CD4-positive, alpha-beta T cell (primary cell): ENCODE data around the gene TRAF3. TPM values are rescaled to one million over a fixed set of nuclear protein-coding genes. Genes with fewer than 3 reads are reported as not detected.

ENCODE experiments used
- ATAC-seq: fragments of 200-7000 bp; cut with Tn5 transposase; one replicate; pipeline ENCODE4 v1.10.0; 2022; ENCODE audit warnings: mild to moderate bottlenecking; ENCODE audit not compliant: poor library complexity
- CTCF ChIA-PET: fragments of 350-600 bp; sonication (Branson Sonifier 250); formaldehyde crosslinking; loops from one replicate; lab custom pipeline; 2021; ENCODE audit warnings: antibody characterized with exemption, inconsistent platforms; lab: Charles Lee
- POLR2A ChIA-PET: fragments of 350-600 bp; sonication (Branson Sonifier 250); formaldehyde crosslinking; loops from one replicate; lab custom pipeline; 2021; ENCODE audit warnings: antibody characterized with exemption, inconsistent platforms; lab: Charles Lee
- DNase-seq, 14 experiments: peaks; one replicate each; pipeline ENCODE4 v3.0.0-alpha.2; 2013 to 2020; ENCODE audit warnings: mixed read lengths in 2 of 14
- H3K27ac ChIP-seq, 2 donors: one replicate each; pipeline versions ENCODE4 v1.5.1 to v1.7.0; 2013; ENCODE audit warnings: low read length in 2 of 2, low read depth in 1 of 2, mild to moderate bottlenecking in 1 of 2
- H3K27me3 ChIP-seq, 2 experiments: 1 replicate in 1 of 2; 2 replicates in 1 of 2; pipeline versions ENCODE4 v1.6.1 to v1.7.0; 2013; ENCODE audit warnings: low read length in 2 of 2, control low read depth in 1 of 2, mild to moderate bottlenecking in 1 of 2, moderate library complexity in 1 of 2; ENCODE audit not compliant: insufficient read depth in 2 of 2, control insufficient read depth in 1 of 2
- H3K36me3 ChIP-seq: one replicate; pipeline ENCODE4 v1.6.1; 2013; ENCODE audit warnings: low read length, control low read depth; ENCODE audit not compliant: insufficient read depth
- H3K4me1 ChIP-seq: one replicate; pipeline ENCODE4 v1.6.1; 2013; ENCODE audit warnings: low read length, control low read depth; ENCODE audit not compliant: insufficient read depth
- H3K4me3 ChIP-seq: one replicate; pipeline ENCODE4 v1.5.1; 2013; ENCODE audit warnings: mild to moderate bottlenecking, low read length, moderate library complexity
- H3K9me3 ChIP-seq, 2 experiments: 1 replicate in 1 of 2; 2 replicates in 1 of 2; pipeline versions ENCODE4 v1.6.1 to v1.7.0; 2013; ENCODE audit warnings: low read length in 2 of 2, mild to moderate bottlenecking in 2 of 2, control low read depth in 1 of 2, moderate library complexity in 1 of 2; ENCODE audit not compliant: control insufficient read depth in 1 of 2, insufficient read depth in 1 of 2
- H3K27ac Mint-ChIP-seq: one replicate; pipeline ENCODE4 v1.8.0; 2020; ENCODE audit warnings: mixed read lengths
- H3K27me3 Mint-ChIP-seq: one replicate; pipeline ENCODE4 v1.8.0; 2021; ENCODE audit warnings: mixed read lengths
- H3K36me3 Mint-ChIP-seq: one replicate; pipeline ENCODE4 v1.8.0; 2021; ENCODE audit warnings: low read depth, mixed read lengths
- H3K4me1 Mint-ChIP-seq: one replicate; pipeline ENCODE4 v1.8.0; 2021; ENCODE audit warnings: low read depth, mixed read lengths
- H3K4me3 Mint-ChIP-seq: one replicate; pipeline ENCODE4 v1.8.0; 2020; ENCODE audit warnings: mild to moderate bottlenecking, mixed read lengths
- H3K9me3 Mint-ChIP-seq: one replicate; pipeline ENCODE4 v1.8.0; 2020; ENCODE audit warnings: mixed read lengths
- CTCF ChIP-seq: fragments of 200-600 bp; IDR thresholded peaks from one replicate; pipeline ENCODE4 v1.8.0; 2022; ENCODE audit warnings: antibody characterized with exemption, mild to moderate bottlenecking
- intact Hi-C, 2 experiments: fragments of 100-400 bp; cut with DNase I in 1 of 2; cut with micrococcal nuclease in 1 of 2; formaldehyde crosslinking; loops; one replicate each; pipeline versions ENCODE4 v1.15.1 to v1.9.0; 2023 to 2025; cut with DNase I, micrococcal nuclease
- total RNA-seq, 174 experiments: library from RNA in 2 of 174; stranded (reverse) in 2 of 174; gene quantifications; one replicate each; pipeline ENCODE4 v1.2.3 and lab custom pipeline; 2021 to 2026

Gene TRAF3
- total RNA-seq, 2 experiments from 2014 or later = 27.1 to 32.4 TPM

GRCh38 chr14:102914474-102915291 is 137.4 kb downstream of the TRAF3 start:
- H3K4me1 ChIP-seq = no peaks in the 10 kb centered on the region
- CTCF ChIA-PET = no interaction called here

DNA sequence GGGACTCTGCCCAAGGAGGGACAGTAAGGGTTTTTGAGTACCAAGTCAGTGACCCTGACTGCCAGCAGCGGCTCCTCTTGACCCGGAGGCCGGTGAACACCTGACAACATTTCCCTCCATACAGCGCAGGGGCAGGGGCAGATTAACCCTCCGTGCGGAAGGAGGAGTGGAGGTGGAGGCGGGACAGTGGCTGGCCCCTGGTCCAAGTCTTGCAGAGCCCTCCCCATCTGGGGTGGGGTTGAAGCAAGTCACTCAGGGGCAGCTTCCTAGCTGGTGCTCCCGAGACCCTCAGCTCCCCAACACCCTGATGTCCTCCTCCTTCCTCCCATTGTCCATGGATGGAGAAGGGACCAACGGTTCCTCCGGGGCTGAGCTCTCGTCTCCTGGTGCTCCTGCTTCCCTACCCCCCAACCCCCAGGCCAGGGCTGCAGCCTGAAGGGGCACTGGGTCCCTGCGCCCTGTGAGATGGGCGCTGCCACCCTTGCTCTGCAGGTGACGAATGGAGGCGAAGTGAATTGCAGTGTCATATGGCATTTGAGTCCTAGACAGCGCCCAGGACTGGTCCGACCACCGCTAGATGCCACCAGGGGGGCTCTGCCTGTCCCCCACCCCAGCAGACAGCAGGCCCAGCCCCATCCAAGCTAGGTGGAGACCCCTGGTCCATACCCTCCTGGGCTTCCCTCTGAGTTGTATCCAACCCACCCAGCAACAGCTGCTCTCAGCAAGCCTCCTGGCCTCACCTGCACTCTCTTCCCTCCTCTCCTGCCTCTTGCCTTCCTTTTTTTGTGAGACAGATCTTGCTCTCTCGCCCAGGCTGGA is 138.3 kb downstream of the TRAF3 start:
- Mint-ChIP-seq H3K27me3 (no peaks in the 10 kb centered on the region), H3K27ac (peak overlapping the region; percentile 55), H3K4me1 (no peaks in the 10 kb centered on the region), H3K36me3 (peaks cover 9% of the 10 kb centered on the region), H3K4me3 (no peak overlapping the region), H3K9me3 (no peaks in the 10 kb centered on the region)
- ATAC-seq (no peak), DNase-seq (peak in 1 of 14 experiments; percentile 29)
- ChIA-PET CTCF (no interaction called here), POLR2A (no interaction called here)
- TF ChIP-seq CTCF = no peak
- no peaks in the 10 kb centered on the region for H3K4me1 ChIP-seq
- H3K4me3 ChIP-seq = no peak overlapping the region
- no peaks in the 10 kb centered on the region for H3K27me3 ChIP-seq
- intact Hi-C loops = no loop called here
- no peaks in the 10 kb centered on the region for H3K36me3 ChIP-seq
- no peak overlapping the region for H3K27ac ChIP-seq
- H3K9me3 ChIP-seq = peaks cover 0 to 5% of the 10 kb centered on the region in 2 experiments

More at GRCh38 chr14:102914474-102915291, 137.4 kb downstream of the TRAF3 start:
- ATAC-seq = no peak
- Mint-ChIP-seq H3K27me3 (no peaks in the 10 kb centered on the region), H3K36me3 (peaks cover 10% of the 10 kb centered on the region), H3K27ac (no peak overlapping the region), H3K4me1 (no peaks in the 10 kb centered on the region), H3K4me3 (no peak overlapping the region), H3K9me3 (no peaks in the 10 kb centered on the region)
- no peaks in the 10 kb centered on the region for H3K36me3 ChIP-seq
- POLR2A ChIA-PET = no interaction called here
- intact Hi-C loops = no loop called here
- no peak overlapping the region for H3K27ac ChIP-seq
- H3K27me3 ChIP-seq = no peaks in the 10 kb centered on the region
- DNase-seq = peak in 1 of 14 experiments; percentile 29
- no peak overlapping the region for H3K4me3 ChIP-seq
- H3K9me3 ChIP-seq = no peaks in the 10 kb centered on the region
- no peak for TF ChIP-seq CTCF

DNA sequence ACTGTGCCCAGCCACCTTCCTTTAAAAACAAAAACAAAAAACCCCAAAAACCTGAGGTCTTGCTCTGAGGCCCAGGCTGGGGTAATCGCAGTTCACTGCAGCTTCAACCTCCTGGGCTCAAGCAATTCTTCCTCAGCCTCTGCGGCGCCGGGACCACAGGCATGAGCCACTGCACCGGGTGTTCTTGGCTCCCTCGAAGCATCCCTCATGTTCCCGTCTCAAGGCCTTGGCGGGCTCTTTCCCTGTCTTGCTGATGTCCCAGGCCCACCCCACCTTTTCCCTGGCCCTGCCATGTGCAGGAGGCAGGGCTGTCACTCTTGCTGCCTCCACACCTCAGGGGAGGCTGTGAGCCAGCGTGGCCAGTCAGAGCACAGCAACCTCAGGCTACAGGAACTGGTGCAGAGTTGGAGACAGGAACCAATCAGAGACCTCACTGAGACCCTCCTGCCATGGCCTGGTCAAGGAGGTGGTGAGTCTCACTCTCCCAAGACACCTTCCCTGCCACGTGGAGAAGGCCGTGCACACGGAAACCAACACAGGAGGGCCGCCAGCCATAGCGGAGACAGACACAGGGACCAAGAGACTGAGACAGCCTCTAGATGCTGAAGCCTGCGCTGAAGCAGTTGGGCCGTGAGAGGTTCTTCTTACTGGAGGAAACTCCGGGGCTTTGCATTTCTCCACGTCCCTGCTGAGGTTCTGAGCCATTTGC is 139.3 kb downstream of the TRAF3 start:
- no peaks in the 10 kb centered on the region for H3K4me1 Mint-ChIP-seq
- ATAC-seq (no peak), DNase-seq (peak in 1 of 14 experiments; percentile 31)
- ChIA-PET POLR2A (no interaction called here), CTCF (interaction anchor here (2.0 kb wide), 1 partner anchor 222 kb away, joined by 12 read pairs; no protein-coding TSS in a partner anchor)
- no peaks in the 10 kb centered on the region for H3K4me1 ChIP-seq
- H3K27ac ChIP-seq = no peak overlapping the region
- intact Hi-C loops = no loop called here
- H3K36me3 Mint-ChIP-seq = no peaks in the 10 kb centered on the region
- no peaks in the 10 kb centered on the region for H3K27me3 Mint-ChIP-seq
- H3K4me3 ChIP-seq = no peak overlapping the region
- no peaks in the 10 kb centered on the region for H3K27me3 ChIP-seq
- H3K36me3 ChIP-seq = no peaks in the 10 kb centered on the region
- no peaks in the 10 kb centered on the region for H3K9me3 Mint-ChIP-seq
- H3K27ac Mint-ChIP-seq = peak overlapping the region; percentile 55
- H3K9me3 ChIP-seq = peaks cover 0 to 12% of the 10 kb centered on the region in 2 experiments
- H3K4me3 Mint-ChIP-seq = no peak overlapping the region
- no peak for TF ChIP-seq CTCF
